Measurements from ENCODE around the gene NFIB.

Gene NFIB

DNA sequence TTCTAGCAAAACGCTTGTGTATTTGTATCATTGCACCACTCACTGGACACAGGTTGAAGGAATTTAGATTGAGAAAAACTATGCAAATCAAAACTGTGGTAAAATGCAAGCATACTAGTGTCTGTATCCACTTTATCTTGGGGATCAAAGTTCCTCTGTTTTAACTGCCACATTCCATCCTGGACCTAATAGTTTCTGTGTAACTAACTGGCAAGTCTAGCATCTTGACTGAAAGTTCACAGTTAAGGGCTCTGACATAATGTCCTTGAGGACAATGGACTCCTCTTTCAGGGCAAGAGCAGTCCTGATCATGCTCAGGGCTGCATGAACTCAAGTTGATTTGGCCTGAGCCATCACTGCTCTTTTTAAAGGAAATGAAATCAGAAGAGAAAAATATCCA is 30.7 kb downstream of the NFIB start:
- H3K27ac ChIP-seq = no peak overlapping the region
- no peak for DNase-seq (ENCODE audit: low read depth, low spot score)

DNA sequence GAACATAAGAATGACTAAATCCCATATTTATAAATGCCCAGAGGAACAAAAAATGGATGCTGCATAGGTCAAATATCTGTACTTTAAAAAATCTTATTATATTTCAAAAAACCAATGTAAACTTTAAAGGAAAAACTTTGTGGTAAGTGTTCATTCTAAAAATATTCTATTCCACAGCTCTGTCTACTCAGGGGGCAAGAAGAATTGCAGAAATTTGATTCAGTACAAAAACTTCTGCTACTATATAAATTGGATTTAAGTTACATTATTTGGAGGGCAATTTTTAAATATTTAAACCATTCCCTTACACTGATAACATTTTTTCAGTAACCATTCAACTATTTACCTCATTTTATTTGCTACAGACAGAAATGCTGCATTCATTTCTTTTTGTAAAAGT is 32.1 kb downstream of the NFIB start:
- no peak for DNase-seq (ENCODE audit: low read depth, low spot score)

DNA sequence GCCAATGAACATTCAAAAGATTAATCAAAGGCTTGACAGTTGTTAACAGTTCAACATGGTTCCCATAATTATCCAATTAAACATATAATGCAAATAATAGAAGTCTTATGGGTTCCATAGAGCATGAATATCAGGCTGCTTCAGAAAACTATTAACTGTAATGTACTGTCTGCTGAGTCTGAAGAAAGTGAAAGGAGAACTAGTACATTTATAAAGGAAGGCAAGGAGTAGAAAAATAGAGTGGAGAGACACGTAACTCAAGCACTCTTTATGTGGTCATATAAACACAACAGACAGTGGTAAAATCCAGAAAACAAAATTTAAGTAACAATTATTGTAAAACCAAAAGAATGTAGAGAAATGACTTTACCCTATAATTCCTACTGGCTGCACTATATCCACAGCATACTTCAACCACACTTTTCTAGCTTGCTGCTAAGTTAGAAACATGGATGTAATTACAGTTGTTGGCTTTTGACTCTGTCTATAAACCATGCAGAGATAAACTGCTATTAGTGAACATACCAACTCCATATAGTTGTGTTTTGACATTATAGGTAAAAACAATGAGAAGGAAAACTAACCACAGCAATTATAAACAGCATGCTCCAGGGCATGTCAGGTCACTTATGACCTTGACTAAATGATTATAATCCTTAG is 32.7 kb downstream of the NFIB start:
- DNase-seq (ENCODE audit: low read depth, low spot score) = no peak
- H3K27ac ChIP-seq = no peak overlapping the region

More for the DNA sequence above, 32.1 kb downstream of the NFIB start:
- no peak overlapping the region for H3K27ac ChIP-seq

DNA sequence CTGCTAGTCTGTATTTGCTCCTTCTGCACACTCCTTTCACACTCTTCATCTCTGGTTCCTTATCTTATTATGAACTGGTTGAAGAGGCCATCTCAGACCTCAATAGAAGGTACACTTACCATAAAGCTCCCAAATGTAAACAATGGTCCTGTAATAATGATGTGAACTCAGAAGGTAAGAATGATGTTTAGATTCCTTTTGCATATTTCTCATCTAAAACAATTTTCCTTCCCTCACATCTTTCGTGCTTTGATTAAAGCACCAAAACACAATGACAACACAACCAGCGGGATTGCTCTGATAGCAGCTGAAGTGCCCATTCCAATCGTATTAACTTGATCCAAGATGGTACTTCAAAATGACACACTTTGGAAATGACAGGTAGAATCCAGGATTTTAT is 34.3 kb downstream of the NFIB start:
- no peak overlapping the region for H3K27ac ChIP-seq
- DNase-seq (ENCODE audit: low read depth, low spot score) = no peak

DNA sequence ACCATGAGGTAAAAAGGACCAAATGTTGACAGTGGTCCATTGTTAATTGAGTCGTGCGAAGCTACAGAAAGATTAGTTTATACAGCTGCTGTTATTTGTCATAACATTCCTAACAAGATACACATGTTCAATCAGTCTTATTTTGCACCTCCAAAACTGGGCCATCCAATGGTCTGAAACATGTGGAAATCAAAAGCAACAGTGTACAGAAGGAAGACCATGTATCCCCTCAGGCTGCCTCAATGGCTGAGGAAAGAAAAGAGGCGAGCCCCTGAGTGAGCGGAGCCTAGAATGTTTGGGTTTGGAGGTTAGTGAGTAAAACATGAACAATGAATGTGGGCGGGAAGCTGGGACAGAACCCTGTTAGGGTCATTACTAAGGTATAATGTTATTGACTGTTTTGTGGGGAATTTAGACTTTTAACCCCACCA is 35.6 kb downstream of the NFIB start:
- peak overlapping the region; percentile 66 for H3K27ac ChIP-seq
- DNase-seq (ENCODE audit: low read depth, low spot score) = no peak

DNA sequence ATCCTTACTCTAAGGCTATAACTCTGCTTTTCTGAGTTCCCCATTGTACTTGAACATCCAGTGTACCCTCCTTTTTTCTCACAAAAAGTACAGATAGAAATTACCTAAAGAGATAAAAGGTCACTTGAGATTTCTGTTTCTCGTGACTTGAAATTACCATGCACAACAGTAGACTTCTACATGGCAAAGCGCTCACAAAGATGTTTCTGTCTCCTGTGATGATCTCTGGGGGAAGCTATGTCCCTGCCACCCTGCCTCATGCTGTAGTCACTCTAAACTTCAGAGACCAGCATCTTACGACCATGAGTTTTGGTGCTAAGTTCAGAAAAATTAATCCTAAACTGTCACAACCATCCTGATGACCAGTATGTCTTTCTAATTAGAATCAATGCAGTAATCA is 36.2 kb downstream of the NFIB start:
- DNase-seq (ENCODE audit: low read depth, low spot score) = no peak
- H3K27ac ChIP-seq = peak overlapping the region; percentile 66

DNA sequence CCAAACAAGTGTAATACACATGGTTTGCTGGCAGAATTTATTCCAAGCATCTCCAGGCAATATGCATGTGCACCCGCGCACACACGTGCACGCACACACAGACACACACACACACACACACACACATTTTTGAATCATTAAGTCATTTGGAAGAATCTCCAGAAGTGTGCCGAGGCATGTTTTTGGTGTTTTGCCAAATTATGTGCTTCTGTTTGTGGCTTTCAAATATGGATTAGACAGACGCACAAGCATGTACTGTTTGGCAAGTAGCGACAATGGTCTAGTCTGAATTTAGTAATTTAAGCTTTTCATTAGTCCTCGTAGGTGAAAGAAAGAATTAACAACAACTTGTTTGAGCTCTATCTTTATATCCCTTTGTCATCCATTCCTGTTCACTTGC is 36.7 kb downstream of the NFIB start:
- peak; percentile 85 for DNase-seq (ENCODE audit: low read depth, low spot score)
- peak overlapping the region; percentile 66 for H3K27ac ChIP-seq

DNA sequence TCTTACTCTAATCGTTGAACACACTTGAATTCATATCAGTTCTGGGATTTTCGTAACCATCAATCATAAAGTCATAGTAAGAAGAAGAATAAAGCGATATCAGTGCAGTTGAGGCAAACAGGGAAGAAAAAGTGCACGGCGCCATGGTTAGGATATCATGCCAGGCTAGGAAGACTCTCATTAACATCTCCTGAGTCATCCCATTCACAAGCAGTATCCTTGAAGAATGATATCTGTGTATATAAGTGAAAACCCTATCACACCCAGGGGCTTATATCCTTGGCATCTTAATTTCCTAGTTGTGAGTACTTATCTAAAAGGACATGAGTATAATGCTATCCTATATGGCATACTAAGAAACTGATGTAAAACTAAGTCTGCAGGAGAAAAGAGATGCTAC is 38.6 kb downstream of the NFIB start:
- DNase-seq (ENCODE audit: low read depth, low spot score) = no peak
- H3K27ac ChIP-seq = no peak overlapping the region

DNA sequence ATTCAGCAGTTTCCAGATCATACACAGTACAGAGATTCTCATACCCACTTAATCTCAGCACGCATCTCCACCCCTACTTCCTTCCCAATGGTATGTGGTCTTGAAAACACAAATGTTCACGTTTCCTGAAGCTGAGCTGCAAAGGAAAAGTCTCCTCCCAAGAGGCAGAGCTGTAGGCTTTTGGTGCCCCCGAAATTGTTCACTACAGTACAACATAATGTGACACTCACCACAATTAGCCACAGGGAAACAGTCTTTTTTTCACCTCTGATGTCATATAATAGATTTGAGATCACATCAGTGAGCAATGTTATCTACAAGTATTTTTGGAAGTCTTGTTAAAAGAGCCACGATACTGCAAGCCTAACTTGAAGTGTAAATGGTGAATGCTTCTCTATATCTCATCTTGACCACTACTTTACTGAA is 40.2 kb downstream of the NFIB start:
- H3K27ac ChIP-seq = no peak overlapping the region
- no peak for DNase-seq (ENCODE audit: low read depth, low spot score)

DNA sequence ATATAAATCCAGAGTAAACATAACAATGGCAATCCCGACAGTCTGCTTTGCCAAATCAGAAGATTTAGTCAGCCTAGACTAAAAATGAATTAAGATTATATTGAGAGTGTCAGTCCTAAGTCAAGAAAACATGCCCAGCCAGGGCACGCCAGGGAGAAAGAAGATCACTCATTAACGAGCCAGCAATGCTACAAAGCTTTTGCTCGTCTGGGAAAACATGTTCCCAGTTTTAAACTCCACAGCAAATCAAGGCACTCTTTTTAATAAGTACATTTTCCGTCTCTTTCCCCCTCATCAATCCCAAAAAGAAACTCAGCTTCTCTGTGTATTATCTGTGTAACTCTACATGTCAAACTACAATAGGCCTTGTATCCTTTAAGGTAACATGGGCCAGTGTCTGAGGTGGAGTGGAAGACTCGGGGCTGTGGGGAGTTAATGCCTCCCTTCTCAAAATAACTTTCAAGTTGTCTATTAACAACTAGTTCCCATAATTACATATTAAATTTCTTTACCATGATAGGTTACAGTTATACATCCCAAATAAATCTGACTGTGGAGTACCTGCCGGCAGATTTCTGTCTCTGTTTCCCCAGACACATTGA is 40.9 kb downstream of the NFIB start:
- no peak overlapping the region for H3K27ac ChIP-seq
- no peak for DNase-seq (ENCODE audit: low read depth, low spot score)

DNA sequence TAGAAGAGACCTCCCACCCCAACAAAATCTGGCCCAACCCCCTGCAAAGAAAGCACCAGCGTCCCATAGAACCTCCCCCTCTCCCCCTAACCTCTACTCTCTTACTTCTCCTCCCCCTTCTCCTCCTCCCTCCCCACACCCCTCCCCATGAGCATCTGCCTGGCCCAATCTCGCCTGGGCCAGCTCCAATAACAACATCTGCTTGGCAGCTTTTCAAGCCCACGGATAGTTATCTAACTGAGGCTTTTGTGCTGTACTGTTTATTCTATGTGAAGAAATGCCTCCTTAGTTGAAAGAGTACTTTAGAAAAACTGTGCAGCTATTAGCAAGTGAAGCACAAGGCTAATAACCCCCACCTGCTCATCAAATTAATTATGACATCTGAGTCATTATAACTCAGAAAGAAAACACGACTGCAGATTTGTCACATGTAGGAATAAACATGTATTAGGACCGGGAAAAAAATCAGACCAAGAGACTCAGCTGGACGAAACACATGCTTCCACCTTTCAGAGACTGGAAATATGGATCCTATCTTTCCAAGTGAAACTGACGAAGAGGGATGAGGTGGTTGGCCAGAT is 42.8 kb downstream of the NFIB start:
- H3K27ac ChIP-seq = no peak overlapping the region
- DNase-seq (ENCODE audit: low read depth, low spot score) = no peak

DNA sequence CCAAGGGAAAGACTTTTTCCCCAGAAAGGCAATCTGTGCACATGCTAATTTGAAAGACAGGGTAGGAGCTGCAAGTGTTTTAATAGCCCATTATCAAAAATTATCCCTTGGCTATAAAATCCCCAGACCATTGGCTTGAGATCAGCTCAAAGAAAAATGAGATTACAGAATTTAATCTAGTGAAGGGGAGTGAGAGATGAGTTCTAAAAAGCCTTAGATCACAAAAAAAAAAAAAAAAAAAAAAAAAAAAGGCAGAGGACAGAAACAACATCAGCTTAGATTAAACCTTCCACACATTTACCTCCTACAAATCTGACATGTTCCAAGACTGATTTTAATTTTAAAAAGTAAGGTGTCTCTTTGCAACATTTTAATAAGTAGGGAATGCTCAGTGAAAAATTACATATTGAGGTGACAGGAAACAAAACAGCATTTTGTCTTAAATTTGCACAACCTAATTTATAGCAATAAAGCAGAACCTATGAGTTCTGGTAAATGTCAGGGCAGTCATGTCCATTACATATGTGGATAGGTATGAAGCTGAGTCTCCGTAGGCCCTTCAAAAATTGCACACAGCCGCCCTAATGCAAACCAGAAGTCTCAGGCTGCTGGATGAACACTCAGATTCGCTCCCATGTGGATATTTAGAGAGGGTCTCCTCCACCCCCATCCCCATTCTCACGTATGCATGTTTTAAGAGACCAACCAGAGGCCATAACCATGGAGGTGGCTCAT is 43.4 kb downstream of the NFIB start:
- no peak for DNase-seq (ENCODE audit: low read depth, low spot score)
- H3K27ac ChIP-seq = no peak overlapping the region

DNA sequence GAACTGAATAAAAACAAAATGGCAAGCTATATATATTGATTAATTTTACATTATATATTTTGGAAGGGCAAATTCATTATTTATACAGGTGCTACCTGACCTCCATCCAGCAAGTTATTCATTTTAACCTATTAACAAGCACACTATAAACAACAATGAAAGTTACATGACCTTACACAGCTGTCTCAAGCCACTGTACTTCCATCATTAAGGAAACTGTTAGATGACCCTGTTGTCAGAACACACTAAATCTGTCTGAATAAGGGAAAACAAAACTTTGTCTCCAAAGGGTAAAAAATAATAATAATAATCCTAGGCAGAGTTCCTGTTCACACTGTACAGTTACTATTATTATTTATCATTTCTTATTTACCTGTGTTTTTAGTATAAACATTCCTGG is 44.0 kb downstream of the NFIB start:
- DNase-seq (ENCODE audit: low read depth, low spot score) = no peak
- no peak overlapping the region for H3K27ac ChIP-seq

DNA sequence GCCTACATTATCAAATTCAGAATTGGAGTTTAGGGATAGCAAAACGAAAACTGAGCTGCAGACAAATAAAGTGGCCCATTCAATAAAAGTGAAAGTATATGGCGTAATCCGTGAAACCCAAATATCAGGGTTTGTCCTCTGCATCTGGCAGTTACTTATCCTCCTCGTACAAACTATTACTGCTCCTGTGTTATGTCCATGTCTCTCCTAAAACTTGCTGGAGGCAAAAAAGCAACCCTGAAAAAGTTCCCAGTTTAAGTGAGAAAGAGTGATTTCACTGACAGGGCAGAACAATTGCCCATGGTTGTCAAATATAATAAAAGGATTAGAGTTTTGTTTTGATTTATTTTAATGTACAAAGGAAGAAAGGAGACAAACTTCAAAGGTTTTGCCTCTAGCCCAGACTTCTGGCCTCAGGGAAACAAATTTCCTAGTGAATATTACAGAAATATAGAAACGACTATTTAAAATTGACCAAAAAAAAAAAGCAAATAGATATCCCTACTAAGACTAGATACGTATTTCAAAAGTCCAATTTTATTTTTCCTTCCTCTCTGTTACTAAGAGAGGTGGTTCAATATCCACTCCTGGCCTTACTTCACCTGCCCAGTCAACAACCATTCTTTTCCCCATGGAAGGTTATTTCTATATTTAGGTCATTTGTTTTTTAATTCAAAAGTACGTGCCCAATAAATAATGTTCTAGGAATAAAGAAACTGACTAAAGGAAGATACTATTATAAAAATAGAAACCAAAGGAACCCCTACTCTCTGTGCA is 50.0 kb downstream of the NFIB start:
- DNase-seq (ENCODE audit: low read depth, low spot score) = no peak
- no peak overlapping the region for H3K27ac ChIP-seq

DNA sequence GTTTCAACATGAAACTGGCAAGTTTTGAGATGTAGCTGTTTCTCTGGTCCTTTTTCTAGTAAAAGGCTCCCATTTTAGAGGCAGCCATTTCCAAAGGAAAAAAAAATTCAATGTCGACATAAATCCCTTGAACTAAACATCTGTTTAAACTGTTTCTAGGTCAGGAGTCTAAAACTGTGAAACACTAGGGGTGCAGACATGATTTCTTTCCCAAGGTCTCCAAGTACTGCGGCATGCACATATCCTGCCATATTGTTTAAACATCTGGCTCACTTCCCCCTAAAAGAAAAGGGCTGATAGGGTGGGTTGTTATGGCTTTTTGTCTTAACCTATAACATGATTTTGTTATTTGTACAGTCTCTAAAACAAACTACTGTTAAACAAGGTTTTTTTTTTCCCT is 51.1 kb downstream of the NFIB start:
- no peak for DNase-seq (ENCODE audit: low read depth, low spot score)
- no peak overlapping the region for H3K27ac ChIP-seq

DNA sequence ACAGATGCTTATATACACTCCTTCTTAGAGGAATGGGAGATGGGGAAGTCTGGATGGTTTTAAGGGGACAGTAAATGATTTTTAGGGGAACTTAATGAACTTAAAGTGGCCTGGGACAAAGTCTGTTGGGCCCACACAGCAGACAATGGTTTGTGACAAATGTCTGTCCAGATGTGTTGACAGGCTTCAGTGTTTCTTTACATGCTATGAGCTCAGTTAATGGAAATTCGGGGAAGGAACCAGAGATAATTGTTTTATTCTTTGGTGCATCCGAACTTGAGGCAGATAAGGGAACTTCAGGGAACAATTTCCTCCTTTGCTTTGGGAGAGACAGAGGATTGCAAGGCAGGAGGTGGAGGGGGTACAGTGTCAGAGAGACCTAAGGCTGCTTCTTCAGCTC is 52.3 kb downstream of the NFIB start:
- DNase-seq (ENCODE audit: low read depth, low spot score) = no peak
- H3K27ac ChIP-seq = no peak overlapping the region

DNA sequence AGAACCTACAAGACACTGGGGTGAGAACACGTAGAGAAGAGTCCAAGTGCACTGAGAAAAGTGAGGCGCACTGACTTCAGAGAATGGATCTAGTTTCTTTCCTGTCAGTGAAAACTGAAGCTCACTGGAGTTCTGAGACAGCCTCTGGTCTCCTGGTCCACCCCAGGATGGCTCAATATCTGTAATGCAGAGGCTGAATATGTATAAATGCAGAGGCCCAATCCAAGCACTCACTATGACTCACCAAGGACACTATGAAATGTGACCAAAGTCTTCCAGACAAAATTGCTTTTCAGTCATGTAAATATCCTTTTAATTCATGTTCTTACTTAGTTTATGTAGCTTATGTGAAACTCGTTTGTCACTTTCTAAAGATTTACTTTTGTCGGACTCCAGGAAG is 53.8 kb downstream of the NFIB start:
- no peak overlapping the region for H3K27ac ChIP-seq
- DNase-seq (ENCODE audit: low read depth, low spot score) = no peak

DNA sequence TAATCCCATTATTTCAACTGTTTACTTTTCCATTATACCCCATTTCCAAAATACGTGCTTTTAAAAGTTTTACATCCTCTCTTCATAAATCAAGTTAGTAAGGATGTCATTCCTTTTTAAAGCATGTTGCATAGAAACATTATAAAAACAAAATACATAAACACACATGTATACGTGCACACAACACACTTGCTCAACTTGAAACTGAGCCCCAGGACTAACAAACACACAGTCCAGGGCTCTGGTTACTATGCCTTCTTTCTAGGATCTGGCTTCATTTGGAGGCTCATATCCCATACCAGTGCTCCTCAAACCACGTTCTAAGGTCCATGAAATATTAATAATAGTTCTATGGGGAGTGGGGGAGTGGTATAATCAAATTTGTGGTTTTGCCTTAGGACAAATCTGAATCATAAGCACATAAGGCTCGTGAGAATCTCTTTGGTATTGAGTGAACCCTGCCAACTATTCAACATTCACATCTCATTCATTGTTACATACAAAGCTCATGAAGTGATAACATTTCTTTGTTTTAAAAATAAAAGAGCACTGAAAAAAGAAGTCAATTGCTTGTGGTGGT is 55.2 kb downstream of the NFIB start:
- DNase-seq (ENCODE audit: low read depth, low spot score) = no peak
- no peak overlapping the region for H3K27ac ChIP-seq

DNA sequence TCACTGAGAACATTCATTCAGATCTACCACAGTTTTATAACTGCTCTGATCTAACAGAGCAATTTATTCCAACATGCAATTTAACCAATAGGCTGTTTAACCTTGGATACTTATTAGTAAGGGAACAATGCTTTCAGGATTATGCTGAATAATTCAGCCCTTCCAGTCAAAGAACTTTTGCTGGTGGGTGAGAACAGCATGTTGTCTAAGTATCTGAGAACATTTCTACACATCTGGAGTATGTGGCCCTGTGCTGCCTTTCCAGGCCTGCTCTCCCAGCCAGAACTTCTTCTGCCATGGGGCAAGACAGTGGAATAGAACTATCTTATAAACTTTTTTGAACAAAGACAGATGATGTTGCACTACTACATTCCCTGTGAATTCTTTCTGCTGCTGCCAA is 55.8 kb downstream of the NFIB start:
- H3K27ac ChIP-seq = no peak overlapping the region
- DNase-seq (ENCODE audit: low read depth, low spot score) = no peak

DNA sequence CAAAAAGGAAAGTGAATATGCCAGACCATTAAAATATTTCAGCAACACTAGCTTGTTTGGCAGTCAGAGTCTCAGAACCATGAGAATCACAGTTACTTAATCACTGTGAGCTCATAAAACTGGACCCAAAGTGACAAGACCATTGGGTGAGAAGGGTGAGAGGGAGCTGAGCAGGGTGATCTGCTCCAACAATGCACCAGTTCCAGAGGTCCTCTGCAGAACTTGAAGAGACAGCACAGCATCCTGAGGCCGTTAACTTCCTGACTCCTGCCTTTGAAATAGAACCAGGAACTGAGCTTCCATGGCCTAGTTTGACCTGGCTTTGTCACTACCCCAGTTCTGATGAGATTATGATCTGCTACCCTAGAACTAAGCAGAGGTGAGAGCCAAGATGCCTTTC is 57.4 kb downstream of the NFIB start:
- H3K27ac ChIP-seq = no peak overlapping the region
- no peak for DNase-seq (ENCODE audit: low read depth, low spot score)

Data from epithelial cell of prostate (primary cell).